ENCODE measurements around the gene EPHB1. TPM values are rescaled to one million over a fixed set of nuclear protein-coding genes. Genes with fewer than 3 reads are reported as not detected.

Gene EPHB1
- total RNA-seq, 1 experiment from 2014 or later = 2.8 TPM

- Histone ChIP-seq H3K9me3 (ENCODE audit: control insufficient read depth, low read depth, low read length) (no peaks in the 10 kb centered on the region), H4K20me1 (ENCODE audit: control insufficient read depth, insufficient read depth, insufficient read length) (no peaks in the 10 kb centered on the region), H2BK20ac (ENCODE audit: low read depth, low read length, poor library complexity, severe bottlenecking) (no peak overlapping the region), H3K79me1 (ENCODE audit: insufficient read depth, low read depth, low read length, poor library complexity, severe bottlenecking) (no peaks in the 10 kb centered on the region), H3K4ac (ENCODE audit: low read depth, low read length) (no peak overlapping the region), H2AFZ (ENCODE audit: low read length) (no peak overlapping the region), H3K9ac (ENCODE audit: extremely low read depth, insufficient read length, low read length) (no peak overlapping the region), H4K8ac (replicated peaks; ENCODE audit: insufficient read length, low read depth, low read length) (no peak overlapping the region), H2BK5ac (ENCODE audit: insufficient read length, low read length) (no peak overlapping the region), H3K18ac (ENCODE audit: insufficient read length, low read depth, low read length) (no peak overlapping the region), H2BK15ac (ENCODE audit: low read depth, low read length) (no peak overlapping the region), H3K23me2 (ENCODE audit: insufficient read length, low read depth, low read length, poor library complexity, severe bottlenecking) (no peaks in the 10 kb centered on the region), H3K79me2 (ENCODE audit: insufficient read depth, low read length) (no peaks in the 10 kb centered on the region), H4K5ac (ENCODE audit: insufficient read length, low read depth, low read length) (no peak overlapping the region), H2AK5ac (ENCODE audit: insufficient read length, low read length) (no peak overlapping the region), H3K27me3 (ENCODE audit: insufficient read depth, low read length) (no peaks in the 10 kb centered on the region), H4K91ac (ENCODE audit: insufficient read length, low read depth, low read length) (no peak overlapping the region), H3K27ac (ENCODE audit: insufficient read length, low read depth, low read length) (no peak overlapping the region), H3K4me2 (ENCODE audit: insufficient read depth, insufficient read length, low read length) (no peak overlapping the region), H3K4me1 (ENCODE audit: insufficient read depth, low read length) (peaks cover 16% of the 10 kb centered on the region; the same call in 1 of the 2 replicates), H3K56ac (ENCODE audit: insufficient read length, low read depth, low read length) (no peak overlapping the region), H3K23ac (ENCODE audit: insufficient read length, low read depth, low read length) (no peak overlapping the region), H2BK120ac (ENCODE audit: low read depth, low read length, poor library complexity, severe bottlenecking) (no peak overlapping the region), H3K14ac (ENCODE audit: insufficient read depth, low read length) (no peak overlapping the region), H2BK12ac (ENCODE audit: insufficient read length, low read depth, low read length) (no peak overlapping the region), H3T11ph (ENCODE audit: low read length) (no peak overlapping the region)
- H3K9me3 Mint-ChIP-seq = no peaks in the 10 kb centered on the region
- H3K4me3 Mint-ChIP-seq = no peak overlapping the region
- peak overlapping the region in 2 of 3 experiments; percentile 38 to 39; a peak in 4 of 7 replicates for H3K27ac Mint-ChIP-seq
- H3K27me3 Mint-ChIP-seq (ENCODE audit: low read depth) = peaks cover 2% of the 10 kb centered on the region; the same call in 1 of the 2 replicates
- no peaks in the 10 kb centered on the region for H3K36me3 Mint-ChIP-seq (ENCODE audit: insufficient read depth in 1 of 3, low read depth in 3 of 3)
- DNase-seq = no peak
- WGBS (ENCODE audit: extremely low coverage, insufficient read length, low lambda C conversion rate) = no CpG with 5 or more reads among the region's 5 CpGs
- TF ChIP-seq, protein P1, sequence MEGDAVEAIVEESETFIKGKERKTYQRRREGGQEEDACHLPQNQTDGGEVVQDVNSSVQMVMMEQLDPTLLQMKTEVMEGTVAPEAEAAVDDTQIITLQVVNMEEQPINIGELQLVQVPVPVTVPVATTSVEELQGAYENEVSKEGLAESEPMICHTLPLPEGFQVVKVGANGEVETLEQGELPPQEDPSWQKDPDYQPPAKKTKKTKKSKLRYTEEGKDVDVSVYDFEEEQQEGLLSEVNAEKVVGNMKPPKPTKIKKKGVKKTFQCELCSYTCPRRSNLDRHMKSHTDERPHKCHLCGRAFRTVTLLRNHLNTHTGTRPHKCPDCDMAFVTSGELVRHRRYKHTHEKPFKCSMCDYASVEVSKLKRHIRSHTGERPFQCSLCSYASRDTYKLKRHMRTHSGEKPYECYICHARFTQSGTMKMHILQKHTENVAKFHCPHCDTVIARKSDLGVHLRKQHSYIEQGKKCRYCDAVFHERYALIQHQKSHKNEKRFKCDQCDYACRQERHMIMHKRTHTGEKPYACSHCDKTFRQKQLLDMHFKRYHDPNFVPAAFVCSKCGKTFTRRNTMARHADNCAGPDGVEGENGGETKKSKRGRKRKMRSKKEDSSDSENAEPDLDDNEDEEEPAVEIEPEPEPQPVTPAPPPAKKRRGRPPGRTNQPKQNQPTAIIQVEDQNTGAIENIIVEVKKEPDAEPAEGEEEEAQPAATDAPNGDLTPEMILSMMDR (conservative IDR thresholded peaks at IDR 0.05) = no peak
- H3K4me1 Mint-ChIP-seq = peaks cover 49% of the 10 kb centered on the region in 2 experiments
Measured at GRCh38 chr3:135213822-135214221, 418.8 kb downstream of the EPHB1 start.

All from H9 (cell line).